ENCODE data around the gene NAPSA.

DNA sequence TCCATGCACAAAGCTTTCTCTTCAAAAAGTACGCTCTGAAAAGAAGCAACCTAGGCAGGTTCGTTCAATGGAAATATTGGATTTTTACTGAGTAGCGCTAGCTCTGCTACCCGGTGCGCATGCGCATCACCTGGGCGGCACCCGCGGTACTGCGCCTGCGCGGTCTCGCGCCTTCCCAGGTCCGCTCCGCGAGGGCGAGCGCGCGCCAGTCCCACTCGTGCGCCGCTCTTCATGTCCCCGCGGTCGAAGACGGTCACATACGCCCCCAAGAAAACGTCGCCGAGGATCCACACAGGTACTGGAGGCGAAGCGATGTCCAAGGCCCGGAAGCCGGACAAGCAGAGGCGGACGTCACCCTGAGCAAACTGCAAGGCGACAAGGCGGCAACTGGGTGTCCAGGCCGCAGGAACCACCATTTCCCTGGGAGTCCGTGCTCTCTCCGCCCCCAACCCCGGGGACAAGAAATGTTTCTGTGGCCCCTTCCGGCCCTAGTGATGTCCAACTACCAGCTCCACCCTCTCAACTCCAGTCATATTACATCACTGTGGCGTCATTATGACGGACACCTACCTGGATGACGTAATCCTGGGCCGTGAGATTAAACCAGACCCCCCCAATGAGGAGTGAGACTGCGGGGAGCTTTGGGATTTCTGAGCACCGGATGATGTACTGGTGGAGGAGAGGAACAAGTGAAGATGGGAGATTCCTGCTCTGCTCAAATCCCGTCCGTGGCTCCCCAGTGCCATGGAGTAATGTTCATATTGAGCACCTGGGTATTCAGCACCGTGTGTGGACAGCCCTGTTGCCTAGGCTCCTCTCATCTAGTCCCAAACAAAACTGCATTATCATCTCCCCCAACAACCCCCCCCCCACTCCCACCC lies 31.5 kb downstream of the NAPSA start:
- no peak for TF ChIP-seq CTCF (IDR thresholded peaks at IDR 0.05)
- no peak for TF ChIP-seq POLR2A (IDR thresholded peaks at IDR 0.05; ENCODE audit: low read depth)
- peak; percentile 70 to 94 for TF ChIP-seq POLR2AphosphoS5 (IDR thresholded peaks at IDR 0.05)

Data from esophagus muscularis mucosa (tissue), 3 donors.